Measurements from ENCODE around the gene PGM1.

DNA sequence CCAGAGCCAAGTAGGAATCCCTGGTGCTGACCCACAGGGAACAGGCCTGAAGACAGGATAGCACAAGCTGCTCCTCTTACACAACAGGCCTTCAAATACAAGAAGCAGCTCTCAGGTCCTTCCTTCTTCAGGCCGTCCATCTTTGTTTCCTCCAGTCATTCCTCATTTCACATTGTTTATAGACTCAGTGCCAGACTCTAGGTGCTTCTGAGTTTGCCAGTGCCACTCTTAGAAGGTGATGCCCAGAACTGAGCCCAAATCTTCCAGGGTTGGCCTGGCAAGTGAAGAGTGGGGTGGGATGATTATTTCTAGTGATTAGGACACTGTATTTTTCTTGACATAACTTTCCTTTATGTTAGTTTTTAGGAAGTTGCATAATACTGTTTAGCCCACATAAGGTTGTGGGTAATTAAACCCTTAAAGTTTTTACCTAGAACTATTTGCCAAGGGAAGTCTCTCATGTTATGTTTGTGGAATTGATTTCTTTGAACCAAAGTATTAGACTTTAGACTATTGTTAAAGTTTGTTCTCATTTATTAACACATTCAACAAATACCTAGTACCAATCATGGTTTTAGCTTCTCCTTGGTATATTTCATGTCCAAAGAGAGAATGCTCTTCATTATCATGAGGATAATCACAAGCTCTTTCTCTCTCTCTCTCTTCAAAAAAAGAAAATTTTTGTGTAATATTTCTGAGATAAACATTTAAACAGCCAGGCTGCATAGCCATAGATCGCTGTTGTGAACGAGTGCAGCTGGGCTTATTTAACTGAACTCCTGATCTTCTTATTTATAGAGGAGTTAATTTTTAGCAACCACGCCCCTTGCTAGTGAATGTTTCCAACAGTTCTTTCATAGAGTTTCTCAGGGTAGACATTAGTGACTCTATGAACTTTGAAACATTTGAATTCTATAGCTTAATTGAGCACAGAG is 47.7 kb downstream of the PGM1 start:
- TF ChIP-seq, protein P1, sequence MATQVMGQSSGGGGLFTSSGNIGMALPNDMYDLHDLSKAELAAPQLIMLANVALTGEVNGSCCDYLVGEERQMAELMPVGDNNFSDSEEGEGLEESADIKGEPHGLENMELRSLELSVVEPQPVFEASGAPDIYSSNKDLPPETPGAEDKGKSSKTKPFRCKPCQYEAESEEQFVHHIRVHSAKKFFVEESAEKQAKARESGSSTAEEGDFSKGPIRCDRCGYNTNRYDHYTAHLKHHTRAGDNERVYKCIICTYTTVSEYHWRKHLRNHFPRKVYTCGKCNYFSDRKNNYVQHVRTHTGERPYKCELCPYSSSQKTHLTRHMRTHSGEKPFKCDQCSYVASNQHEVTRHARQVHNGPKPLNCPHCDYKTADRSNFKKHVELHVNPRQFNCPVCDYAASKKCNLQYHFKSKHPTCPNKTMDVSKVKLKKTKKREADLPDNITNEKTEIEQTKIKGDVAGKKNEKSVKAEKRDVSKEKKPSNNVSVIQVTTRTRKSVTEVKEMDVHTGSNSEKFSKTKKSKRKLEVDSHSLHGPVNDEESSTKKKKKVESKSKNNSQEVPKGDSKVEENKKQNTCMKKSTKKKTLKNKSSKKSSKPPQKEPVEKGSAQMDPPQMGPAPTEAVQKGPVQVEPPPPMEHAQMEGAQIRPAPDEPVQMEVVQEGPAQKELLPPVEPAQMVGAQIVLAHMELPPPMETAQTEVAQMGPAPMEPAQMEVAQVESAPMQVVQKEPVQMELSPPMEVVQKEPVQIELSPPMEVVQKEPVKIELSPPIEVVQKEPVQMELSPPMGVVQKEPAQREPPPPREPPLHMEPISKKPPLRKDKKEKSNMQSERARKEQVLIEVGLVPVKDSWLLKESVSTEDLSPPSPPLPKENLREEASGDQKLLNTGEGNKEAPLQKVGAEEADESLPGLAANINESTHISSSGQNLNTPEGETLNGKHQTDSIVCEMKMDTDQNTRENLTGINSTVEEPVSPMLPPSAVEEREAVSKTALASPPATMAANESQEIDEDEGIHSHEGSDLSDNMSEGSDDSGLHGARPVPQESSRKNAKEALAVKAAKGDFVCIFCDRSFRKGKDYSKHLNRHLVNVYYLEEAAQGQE (IDR thresholded peaks at IDR 0.05; ENCODE audit: borderline replicate concordance in 1 of 2, low read depth in 1 of 2, low read length in 2 of 2), result 0 out of 4 replicates have a peak, but pooled peaks of 1 of the 2 experiments have one; percentile 17
- no peak for TF ChIP-seq ZMYM3 (CRISPR knock-in tag; IDR thresholded peaks at IDR 0.05)
- peak; percentile 88 for TF ChIP-seq MED1 (CRISPR knock-in tag; IDR thresholded peaks at IDR 0.05)
- no peak for TF ChIP-seq SMAD3 (CRISPR knock-in tag; IDR thresholded peaks at IDR 0.05)
- TF ChIP-seq CHD4 (IDR thresholded peaks at IDR 0.05; ENCODE audit: borderline replicate concordance, low read length), result peak; percentile 46
- TF ChIP-seq, protein P2, sequence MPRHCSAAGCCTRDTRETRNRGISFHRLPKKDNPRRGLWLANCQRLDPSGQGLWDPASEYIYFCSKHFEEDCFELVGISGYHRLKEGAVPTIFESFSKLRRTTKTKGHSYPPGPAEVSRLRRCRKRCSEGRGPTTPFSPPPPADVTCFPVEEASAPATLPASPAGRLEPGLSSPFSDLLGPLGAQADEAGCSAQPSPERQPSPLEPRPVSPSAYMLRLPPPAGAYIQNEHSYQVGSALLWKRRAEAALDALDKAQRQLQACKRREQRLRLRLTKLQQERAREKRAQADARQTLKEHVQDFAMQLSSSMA (CRISPR knock-in tag; IDR thresholded peaks at IDR 0.05), result no peak

Measured in HepG2 (cell line).